ENCODE results near the gene POMP.

DNA sequence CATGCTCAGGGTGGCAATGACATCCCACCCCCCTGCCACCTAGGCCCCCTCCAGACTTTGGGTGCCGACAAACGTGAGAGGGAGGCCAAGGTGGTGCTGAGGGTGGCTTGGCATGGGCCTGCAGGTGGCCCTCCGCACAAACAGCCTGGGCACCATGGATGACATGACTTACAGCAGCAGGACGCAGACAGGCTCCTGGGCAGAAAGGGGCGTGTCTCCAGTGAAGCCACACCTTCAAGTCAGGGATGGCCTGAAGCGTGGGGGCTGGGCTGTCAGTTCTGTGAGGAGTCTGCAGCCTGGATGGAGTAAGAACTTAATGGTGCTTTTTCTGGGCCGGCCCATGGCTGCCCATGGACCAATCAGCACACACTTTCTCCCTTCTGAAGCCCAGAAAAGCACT, 25.3 kb downstream of the POMP start:
- TF ChIP-seq YY1 (IDR thresholded peaks at IDR 0.05; ENCODE audit: insufficient read depth, insufficient read length): no peak
- TF ChIP-seq ZNF274 (IDR thresholded peaks at IDR 0.05; ENCODE audit: low read depth, low read length): no peak
- TF ChIP-seq SUZ12 (IDR thresholded peaks at IDR 0.05; ENCODE audit: extremely low read depth, insufficient read depth, insufficient read length): no peak
